Measurements from ENCODE around the gene RPRD1B.

The RPRD1B gene

DNA sequence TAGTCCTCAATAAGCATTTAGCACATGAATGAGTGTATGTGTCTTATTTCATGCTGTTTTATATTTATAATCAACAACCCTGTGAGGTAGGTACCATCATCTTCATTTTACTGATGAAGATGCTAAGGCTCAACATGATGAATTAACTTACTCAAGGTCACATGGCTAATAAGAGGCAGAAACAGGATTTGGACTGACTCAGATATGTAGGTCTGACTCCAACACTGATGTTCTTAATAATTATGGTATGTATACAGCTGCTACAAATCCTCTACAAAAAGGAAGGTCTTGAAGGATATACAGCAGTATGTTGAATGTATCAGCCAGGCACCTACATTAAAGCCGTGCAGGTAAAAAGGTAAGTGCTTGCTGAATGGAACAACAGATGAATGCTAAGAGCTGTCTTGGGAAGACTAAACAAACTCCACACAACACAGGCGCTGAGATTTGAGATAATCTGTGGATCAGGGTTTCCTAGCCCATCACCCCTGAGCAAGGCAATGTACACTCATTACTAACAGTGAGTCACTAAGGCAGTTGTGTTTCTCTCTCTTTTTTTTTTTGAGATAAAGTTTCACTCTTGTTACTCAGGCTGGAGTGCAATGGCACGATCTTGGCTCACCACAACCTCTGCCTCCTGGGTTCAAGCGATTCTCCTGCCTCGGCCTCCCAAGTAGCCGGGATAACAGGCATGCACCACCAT is 32.2 kb upstream of the RPRD1B start:
- Histone ChIP-seq H3K4me3 (ENCODE audit: severe bottlenecking) (no peak overlapping the region), H3K27ac (ENCODE audit: poor library complexity, severe bottlenecking) (peak overlapping the region; percentile 58), H3K36me3 (ENCODE audit: low read depth) (peaks cover 86% of the 10 kb centered on the region), H3K27me3 (ENCODE audit: insufficient read depth, poor library complexity, severe bottlenecking) (no peaks in the 10 kb centered on the region), H3K9me3 (ENCODE audit: severe bottlenecking) (no peaks in the 10 kb centered on the region), H3K4me1 (ENCODE audit: insufficient read depth, poor library complexity, severe bottlenecking) (peaks cover 15% of the 10 kb centered on the region)
- DNase-seq (ENCODE audit: low spot score) = no peak
- TF ChIP-seq, protein P1, sequence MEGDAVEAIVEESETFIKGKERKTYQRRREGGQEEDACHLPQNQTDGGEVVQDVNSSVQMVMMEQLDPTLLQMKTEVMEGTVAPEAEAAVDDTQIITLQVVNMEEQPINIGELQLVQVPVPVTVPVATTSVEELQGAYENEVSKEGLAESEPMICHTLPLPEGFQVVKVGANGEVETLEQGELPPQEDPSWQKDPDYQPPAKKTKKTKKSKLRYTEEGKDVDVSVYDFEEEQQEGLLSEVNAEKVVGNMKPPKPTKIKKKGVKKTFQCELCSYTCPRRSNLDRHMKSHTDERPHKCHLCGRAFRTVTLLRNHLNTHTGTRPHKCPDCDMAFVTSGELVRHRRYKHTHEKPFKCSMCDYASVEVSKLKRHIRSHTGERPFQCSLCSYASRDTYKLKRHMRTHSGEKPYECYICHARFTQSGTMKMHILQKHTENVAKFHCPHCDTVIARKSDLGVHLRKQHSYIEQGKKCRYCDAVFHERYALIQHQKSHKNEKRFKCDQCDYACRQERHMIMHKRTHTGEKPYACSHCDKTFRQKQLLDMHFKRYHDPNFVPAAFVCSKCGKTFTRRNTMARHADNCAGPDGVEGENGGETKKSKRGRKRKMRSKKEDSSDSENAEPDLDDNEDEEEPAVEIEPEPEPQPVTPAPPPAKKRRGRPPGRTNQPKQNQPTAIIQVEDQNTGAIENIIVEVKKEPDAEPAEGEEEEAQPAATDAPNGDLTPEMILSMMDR (IDR thresholded peaks at IDR 0.05; ENCODE audit: poor library complexity, severe bottlenecking) = no peak
- ATAC-seq (ENCODE audit: low read depth) = peak; percentile 94

DNA sequence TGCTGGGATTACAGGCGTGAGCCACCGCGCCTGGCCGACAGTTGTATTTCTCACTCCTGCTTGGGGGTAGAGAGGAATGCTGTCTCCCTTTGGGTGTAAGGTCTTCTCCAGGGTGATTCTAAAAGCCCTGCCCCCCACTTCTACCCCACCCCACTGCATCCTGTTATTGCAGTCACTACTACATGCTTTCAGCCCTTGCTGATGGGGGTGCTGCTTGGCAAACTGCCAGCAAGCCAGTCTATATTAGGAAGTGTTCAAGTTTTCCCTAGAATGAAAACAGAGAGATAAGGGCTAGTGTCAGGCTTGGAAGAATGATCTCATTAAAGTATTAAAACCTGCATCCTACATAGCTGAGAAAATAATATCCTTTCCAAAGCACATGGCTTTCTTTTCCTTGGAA is 31.6 kb upstream of the RPRD1B start:
- Histone ChIP-seq H3K4me3 (ENCODE audit: severe bottlenecking) (no peak overlapping the region), H3K4me1 (ENCODE audit: insufficient read depth, poor library complexity, severe bottlenecking) (peaks cover 15% of the 10 kb centered on the region), H3K36me3 (ENCODE audit: low read depth) (peaks cover 88% of the 10 kb centered on the region), H3K9me3 (ENCODE audit: severe bottlenecking) (no peaks in the 10 kb centered on the region), H3K27me3 (ENCODE audit: insufficient read depth, poor library complexity, severe bottlenecking) (no peaks in the 10 kb centered on the region), H3K27ac (ENCODE audit: poor library complexity, severe bottlenecking) (peak overlapping the region; percentile 58)
- ATAC-seq (ENCODE audit: low read depth) = no peak
- TF ChIP-seq, protein P1 (IDR thresholded peaks at IDR 0.05; ENCODE audit: poor library complexity, severe bottlenecking) = no peak
- no peak for DNase-seq (ENCODE audit: low spot score)

DNA sequence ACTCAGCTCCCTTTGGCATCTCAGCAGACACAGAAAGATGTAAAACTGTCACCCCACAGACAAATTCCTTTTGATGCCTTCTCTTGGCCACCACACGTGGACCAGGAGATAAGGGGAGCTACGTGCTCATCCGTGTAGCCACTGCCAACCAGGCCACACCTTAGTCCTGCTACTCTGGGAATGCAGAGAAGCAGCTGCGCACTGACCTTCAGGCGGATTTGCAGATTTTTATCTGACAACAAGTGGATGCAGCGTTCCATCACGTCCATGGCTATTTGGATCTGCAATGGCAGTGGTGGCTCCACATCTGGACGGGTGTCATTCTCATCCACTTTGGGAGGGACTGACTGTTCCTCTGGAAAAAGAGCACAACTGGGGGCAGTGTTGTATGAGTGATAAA is 31.1 kb upstream of the RPRD1B start:
- Histone ChIP-seq H3K9me3 (ENCODE audit: severe bottlenecking) (no peaks in the 10 kb centered on the region), H3K4me3 (ENCODE audit: severe bottlenecking) (no peak overlapping the region), H3K27me3 (ENCODE audit: insufficient read depth, poor library complexity, severe bottlenecking) (no peaks in the 10 kb centered on the region), H3K27ac (ENCODE audit: poor library complexity, severe bottlenecking) (peak overlapping the region; percentile 58), H3K36me3 (ENCODE audit: low read depth) (peaks cover 89% of the 10 kb centered on the region), H3K4me1 (ENCODE audit: insufficient read depth, poor library complexity, severe bottlenecking) (peaks cover 15% of the 10 kb centered on the region)
- DNase-seq (ENCODE audit: low spot score) (no peak), ATAC-seq (ENCODE audit: low read depth) (no peak)
- TF ChIP-seq, protein P1 (IDR thresholded peaks at IDR 0.05; ENCODE audit: poor library complexity, severe bottlenecking) = no peak

DNA sequence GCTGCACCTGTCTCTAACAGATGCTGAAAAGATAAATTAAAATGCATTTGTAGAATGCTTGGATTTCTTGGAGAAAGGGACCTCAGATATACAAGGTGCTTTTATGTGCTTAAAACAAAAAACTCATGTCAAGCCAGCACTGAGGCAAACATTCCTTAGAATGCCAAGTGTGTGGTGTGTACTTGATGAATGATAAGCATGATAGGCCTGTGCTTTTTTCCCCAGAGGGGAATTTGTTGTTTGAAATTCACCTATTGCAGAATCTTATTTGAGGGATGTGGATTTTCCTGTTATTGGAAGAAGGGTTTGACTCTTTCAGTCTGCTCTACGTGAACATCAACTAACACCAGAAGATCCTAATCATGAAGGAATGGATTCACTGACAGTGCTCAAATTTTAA is 29.1 kb upstream of the RPRD1B start:
- DNase-seq (ENCODE audit: low spot score) (no peak), ATAC-seq (ENCODE audit: low read depth) (no peak)
- H3K4me3 ChIP-seq (ENCODE audit: severe bottlenecking) = no peak overlapping the region
- H3K9me3 ChIP-seq (ENCODE audit: severe bottlenecking) = no peaks in the 10 kb centered on the region
- TF ChIP-seq, protein P1 (IDR thresholded peaks at IDR 0.05; ENCODE audit: poor library complexity, severe bottlenecking) = no peak
- H3K27me3 ChIP-seq (ENCODE audit: insufficient read depth, poor library complexity, severe bottlenecking) = no peaks in the 10 kb centered on the region
- peaks cover 86% of the 10 kb centered on the region for H3K36me3 ChIP-seq (ENCODE audit: low read depth)
- H3K27ac ChIP-seq (ENCODE audit: poor library complexity, severe bottlenecking) = no peak overlapping the region
- H3K4me1 ChIP-seq (ENCODE audit: insufficient read depth, poor library complexity, severe bottlenecking) = peaks cover 15% of the 10 kb centered on the region

DNA sequence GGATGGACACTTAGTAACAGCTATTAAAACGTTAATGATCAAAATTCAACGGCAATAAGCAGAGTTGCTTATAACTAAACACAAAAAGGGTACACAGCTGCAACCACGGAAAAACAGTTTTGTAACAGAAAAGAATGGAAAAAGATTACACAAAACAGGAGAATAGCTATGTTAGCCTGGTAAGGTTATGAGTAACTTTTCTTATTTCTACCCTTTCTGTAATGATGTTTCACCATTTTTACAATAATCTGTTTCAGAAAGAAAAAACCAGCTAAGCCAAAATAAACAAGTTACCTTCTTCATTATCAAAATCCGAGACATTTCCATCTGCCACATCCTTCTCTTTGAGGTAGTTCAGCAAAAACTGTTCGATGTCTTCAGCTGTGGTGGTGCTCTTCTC is 27.6 kb upstream of the RPRD1B start:
- ATAC-seq (ENCODE audit: low read depth) (no peak), DNase-seq (ENCODE audit: low spot score) (no peak)
- TF ChIP-seq, protein P1 (IDR thresholded peaks at IDR 0.05; ENCODE audit: poor library complexity, severe bottlenecking) = no peak
- peaks cover 84% of the 10 kb centered on the region for H3K36me3 ChIP-seq (ENCODE audit: low read depth)
- H3K4me1 ChIP-seq (ENCODE audit: insufficient read depth, poor library complexity, severe bottlenecking) = peaks cover 15% of the 10 kb centered on the region
- no peak overlapping the region for H3K27ac ChIP-seq (ENCODE audit: poor library complexity, severe bottlenecking)
- H3K9me3 ChIP-seq (ENCODE audit: severe bottlenecking) = no peaks in the 10 kb centered on the region
- no peak overlapping the region for H3K4me3 ChIP-seq (ENCODE audit: severe bottlenecking)
- no peaks in the 10 kb centered on the region for H3K27me3 ChIP-seq (ENCODE audit: insufficient read depth, poor library complexity, severe bottlenecking)

Data from RWPE2 (cell line).